IPS-NIHi11 (cell line): Measurements from ENCODE around the gene C1QTNF7.
A peak's percentile ranks its signal among the peaks of the same experiment; 100 is the strongest.

Experiments used
- DNase-seq: peaks from one replicate; pipeline ENCODE4 v3.0.0; 2012; ENCODE audit warnings: mixed read lengths, low spot score

The C1QTNF7 gene

GRCh38 chr4:15457406-15458201 lies 29.8 kb downstream of the C1QTNF7 start:
- peak; percentile 51 for DNase-seq

- DNase-seq, result no peak
These were observed 30.8 kb downstream of the C1QTNF7 start for GRCh38 chr4:15458616-15459015.

DNA sequence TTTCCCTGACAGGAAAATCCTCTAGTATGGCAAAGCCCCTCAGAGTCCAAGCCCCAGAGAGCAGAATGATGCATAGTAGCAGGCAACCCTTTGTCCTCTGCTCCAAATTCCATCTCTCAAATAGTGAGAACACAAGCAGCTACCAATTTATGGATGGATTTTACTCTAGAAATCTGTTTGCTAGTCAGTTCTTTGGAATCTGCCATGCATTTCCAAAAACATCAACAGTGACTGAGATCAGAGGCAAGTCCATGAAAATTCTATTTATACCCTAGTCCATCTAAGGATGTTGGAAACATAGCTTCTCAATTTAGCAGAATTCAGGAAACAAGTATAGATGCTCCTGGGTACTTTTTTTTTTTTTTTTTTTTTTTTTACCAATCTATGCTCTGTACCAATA lies 31.9 kb downstream of the C1QTNF7 start:
- no peak for DNase-seq

DNA sequence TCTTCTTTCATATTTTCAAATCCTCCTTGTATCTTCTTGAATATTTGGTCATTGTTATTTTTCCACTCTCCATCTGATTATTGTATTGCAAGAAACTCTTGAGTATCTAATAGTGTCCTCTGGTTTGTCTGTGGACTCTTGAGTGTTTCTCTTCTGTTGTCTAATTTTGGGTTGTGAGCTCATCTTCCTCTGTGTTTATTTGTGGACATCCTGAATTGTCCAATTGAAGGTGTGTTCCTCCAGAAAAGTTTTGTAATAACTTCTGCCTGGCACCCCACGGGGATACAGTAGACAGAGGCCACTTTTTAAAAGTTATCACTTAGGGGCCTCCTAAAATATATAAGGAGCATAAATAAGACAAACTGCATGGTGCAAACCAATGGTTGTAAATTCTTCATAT lies 38.8 kb downstream of the C1QTNF7 start:
- no peak for DNase-seq

DNA sequence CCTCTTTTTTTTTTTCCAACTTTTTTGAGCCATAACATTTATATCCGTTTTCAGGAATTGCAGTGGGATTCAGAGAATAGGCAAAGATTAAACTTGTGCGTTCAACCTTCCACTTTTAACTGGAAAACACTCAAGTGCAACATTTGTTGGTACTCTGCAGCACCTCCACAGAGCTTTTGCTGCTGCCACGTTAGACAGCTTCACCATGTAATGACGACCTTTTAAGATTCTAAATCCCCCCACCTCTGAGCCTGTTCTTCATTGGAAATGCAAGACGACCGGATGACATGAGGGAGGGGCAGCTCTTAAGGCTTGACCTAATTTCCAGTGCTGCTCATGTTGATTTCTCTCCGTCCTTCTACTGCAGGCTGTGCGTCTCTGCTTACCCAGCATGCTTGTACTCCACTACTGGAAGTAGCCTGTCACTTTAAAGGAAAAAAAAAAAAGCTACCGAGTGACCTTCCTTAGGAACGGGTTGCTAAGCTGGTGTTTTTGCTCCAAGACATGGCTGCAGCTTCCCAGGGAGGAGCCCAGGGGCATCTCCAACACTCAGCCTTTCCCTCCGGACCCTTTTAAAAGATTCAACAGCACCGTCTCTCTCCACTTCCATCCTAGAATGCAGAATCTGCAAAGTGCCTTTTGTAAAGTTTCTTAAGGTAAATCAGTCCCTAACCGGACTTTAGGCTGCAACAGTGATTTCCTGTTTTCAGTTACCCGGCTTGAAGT lies 41.7 kb downstream of the C1QTNF7 start, which contains the start of gene CC2D2A:
Gene CC2D2A (plus strand): TSS at position 481 of the 726 bp plus-strand sequence. CDS start 6,051 bp downstream, outside the sequence.
- peak; percentile 61 for DNase-seq

GRCh38 chr4:15470128-15470475 lies 42.3 kb downstream of the C1QTNF7 start:
- no peak for DNase-seq

DNA sequence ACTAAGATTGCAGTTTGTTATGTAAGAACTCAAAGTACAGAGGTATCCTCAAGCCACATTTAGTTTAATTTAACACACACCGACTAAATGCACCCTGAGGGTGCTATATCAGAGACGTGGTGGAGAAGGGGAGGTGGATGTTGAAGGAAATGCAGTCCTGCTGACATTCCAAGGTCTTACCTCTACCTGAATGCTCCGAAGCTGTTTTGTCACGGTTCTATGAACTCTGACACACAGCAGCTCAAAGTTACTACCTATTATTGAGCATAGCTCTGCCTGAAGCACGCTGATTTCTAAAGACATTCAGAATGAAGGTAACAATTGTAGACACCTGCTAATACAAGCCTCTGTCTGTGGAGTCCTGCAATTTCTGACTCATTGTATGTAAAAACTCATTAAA lies 48.6 kb downstream of the C1QTNF7 start:
- no peak for DNase-seq

- DNase-seq, result no peak
These were observed 50.9 kb downstream of the C1QTNF7 start for GRCh38 chr4:15478724-15479088.

DNA sequence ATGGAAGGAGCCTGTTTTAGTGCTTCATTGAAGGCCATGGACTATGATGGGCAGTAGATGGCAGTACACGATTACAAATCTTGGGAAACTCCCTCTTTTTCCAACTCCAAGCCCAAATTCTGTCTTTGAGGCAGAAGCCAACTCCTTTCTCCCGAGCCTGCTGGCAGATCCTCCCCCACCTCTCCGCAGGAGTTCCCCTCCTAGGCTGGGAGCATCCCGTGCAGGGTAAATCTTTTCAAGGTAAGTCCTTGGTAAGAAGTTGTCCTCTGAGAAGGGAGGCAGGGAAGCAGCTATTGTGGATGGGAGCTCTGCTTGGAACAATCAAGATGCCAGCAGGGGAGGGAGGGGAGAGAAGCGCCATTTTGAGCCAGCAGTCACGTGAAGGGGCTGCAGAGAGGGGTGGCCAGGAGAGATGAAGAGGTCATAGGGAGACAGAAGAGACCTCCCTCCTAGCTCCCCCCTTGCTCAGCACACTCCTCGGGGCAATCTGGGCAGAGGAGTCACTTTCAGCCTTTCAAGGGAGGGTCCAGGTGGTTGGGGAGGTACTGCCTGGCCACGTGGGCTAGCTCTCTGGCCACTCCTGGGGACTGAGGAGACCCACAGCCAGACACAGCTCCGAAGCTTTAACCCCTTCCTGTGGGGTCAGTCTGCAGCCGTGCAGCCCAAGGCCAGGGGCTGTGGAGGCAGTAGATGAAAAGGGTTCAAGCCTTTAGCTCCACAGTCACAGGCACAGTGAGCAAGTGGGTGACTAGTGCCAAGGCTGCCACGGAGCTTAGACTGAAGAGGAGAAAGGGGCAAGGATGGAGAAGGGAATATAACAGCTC lies 51.5 kb downstream of the C1QTNF7 start:
- peak; percentile 75 for DNase-seq

DNA sequence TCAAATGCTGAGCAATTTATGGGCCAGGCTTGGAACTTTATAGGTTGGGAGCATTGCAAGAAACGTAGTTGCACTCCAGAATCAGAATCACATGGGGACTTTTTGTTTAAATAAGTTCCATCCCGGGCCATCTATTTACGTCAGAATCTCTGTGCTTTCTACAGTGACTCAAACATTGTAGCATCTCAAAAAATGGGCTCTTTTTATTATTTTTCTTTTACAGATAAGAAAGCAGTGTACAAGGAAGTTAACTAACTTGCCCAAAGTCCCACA lies 52.0 kb downstream of the C1QTNF7 start:
- no peak for DNase-seq

DNA sequence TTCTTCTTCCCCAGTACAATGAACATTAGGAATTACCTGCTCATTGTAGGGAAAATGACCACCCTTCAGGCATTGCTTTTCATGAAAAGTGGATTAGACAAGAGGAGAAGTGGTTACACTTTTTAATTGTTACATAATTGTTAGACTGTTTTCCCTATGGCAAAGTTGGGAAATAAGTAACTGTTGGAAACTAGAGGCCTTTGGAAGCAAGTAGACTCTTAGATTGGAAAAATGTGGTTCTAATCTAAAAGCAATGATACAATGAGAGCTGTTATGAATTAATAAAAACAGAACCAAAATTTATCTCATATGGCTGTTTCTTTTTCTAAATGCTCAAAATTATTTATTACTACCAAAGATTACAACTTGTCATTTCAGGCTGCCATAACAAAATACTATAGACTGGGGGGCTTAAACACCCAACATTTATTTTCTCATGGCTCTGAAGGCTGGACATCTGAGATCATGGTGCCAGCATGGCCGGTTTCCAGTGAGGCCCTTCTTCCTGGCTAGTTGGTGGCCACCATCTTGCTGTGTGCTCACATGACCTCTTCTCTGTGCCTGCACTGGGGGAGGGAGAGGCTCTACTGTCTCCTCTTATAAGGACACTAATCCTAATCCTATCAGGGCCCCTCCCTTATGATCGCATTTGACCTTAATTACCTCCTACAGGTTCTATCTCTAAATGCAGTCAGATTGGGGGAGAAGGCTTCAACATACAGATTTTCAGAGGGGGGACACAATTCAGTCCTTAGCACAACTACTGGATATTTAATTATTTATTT lies 54.3 kb downstream of the C1QTNF7 start:
- no peak for DNase-seq

- DNase-seq, result no peak
These were observed 55.0 kb downstream of the C1QTNF7 start for GRCh38 chr4:15482842-15483241.

GRCh38 chr4:15488136-15488535 lies 60.3 kb downstream of the C1QTNF7 start:
- DNase-seq, result no peak

DNA sequence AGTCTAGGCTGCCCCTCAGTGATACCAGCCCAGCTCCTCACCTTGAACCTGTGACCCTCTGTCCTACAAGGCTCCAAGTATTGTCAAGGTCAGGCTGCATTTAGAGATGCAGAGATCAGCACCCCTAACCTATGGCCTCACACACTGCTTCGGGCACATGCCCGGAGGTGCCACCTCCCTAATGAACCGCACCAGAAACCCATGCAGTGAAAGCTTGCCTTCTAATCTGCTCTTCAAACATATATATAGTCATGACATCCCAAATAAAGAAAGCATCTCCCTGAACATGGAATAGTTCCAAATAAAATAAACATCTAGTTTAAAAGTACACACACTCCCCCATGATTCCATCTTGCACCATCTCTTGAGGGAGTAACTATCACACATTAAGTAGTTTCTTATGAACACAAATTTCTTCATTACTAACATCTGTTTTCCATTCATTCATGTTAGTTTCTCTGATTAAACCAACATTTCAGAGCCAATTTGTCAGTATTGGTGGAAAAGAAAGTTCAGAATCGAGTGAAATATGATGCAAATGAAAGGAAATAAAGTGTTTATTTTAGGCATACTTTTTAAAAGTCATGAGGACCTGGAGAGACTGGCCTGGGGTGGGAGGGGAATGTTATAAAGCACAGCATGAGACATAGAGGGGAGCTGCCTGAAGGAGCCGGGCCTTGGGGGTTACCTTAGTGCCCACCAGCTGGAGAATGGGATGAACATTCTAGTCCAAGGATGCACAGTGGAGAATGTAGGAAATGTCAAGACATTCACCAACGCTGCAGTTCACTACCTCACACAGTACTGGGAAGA lies 61.0 kb downstream of the C1QTNF7 start:
- DNase-seq, result no peak

DNA sequence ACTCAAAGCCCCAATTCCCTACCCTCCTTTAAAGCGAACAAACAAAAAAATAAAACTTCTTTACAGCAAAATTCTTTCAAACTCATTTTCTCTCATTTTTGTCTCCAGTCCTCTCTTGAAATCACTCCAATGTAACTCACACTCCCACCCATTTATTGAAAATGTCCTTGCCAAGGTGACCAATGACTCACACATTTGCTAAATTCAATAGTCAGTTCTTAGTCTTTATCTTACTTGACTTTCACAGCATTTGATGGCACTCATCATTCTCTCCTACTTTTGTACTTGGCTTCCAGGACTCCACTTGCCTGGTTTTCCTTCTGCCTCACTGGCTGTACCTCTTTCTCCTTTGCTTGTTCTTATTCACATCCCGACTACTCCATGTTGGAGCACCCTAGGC lies 61.7 kb downstream of the C1QTNF7 start:
- DNase-seq, result no peak

GRCh38 chr4:15493411-15493810 lies 65.6 kb downstream of the C1QTNF7 start:
- DNase-seq, result no peak

GRCh38 chr4:15495621-15496020 lies 67.8 kb downstream of the C1QTNF7 start:
- no peak for DNase-seq
